Mammary microvascular endothelial cell (primary cell): ENCODE measurements around the gene FUT2. TPM values are rescaled to one million over a fixed set of nuclear protein-coding genes. Genes with fewer than 3 reads are reported as not detected.

Experiments
- total RNA-seq: library from RNA; depleted of rRNA; stranded (reverse); fragments of >200 nt; gene quantifications from 2 replicates; pipeline ENCODE4 v1.2.3, GENCODE V29; 2015

Gene FUT2
- total RNA-seq, result not detected in 2 replicates

GRCh38 chr19:48695743-48696352 lies at the start of gene FUT2:
Gene FUT2, plus strand, starts transcription at chr19:48695971. Its CDS starts 6,986 bp downstream, at chr19:48702957.

GRCh38 chr19:48646001-48646721 lies 49.6 kb upstream of the FUT2 start, which contains the start of gene CA11:
Gene CA11, minus strand, starts transcription at chr19:48646187. Its CDS starts 555 bp downstream, at chr19:48645632.

GRCh38 chr19:48672994-48673393 lies 22.8 kb upstream of the FUT2 start, which contains the start of gene NTN5:
Gene NTN5, minus strand, starts transcription at chr19:48673017. Its CDS starts 2,031 bp downstream, at chr19:48670986.

GRCh38 chr19:48719263-48720171 lies 23.7 kb downstream of the FUT2 start, which contains the start of gene MAMSTR:
Gene MAMSTR, minus strand, starts transcription at chr19:48719725. Its CDS starts 694 bp downstream, at chr19:48719031.

GRCh38 chr19:48740164-48740972 lies 44.6 kb downstream of the FUT2 start, which contains the start of gene RASIP1:
Gene RASIP1, minus strand, starts transcription at chr19:48740610. Its CDS starts 328 bp downstream, at chr19:48740282.

GRCh38 chr19:48746738-48747575 lies 51.2 kb downstream of the FUT2 start, which contains the start of gene IZUMO1:
Gene IZUMO1, minus strand, starts transcription at chr19:48746909. Its CDS starts 1,050 bp downstream, at chr19:48745859.

GRCh38 chr19:48752496-48753365 lies 57.0 kb downstream of the FUT2 start, which contains the start of gene FUT1:
Gene FUT1, minus strand, starts transcription at chr19:48752641. Its CDS starts 1,360 bp downstream, at chr19:48751281.

GRCh38 chr19:48755084-48755641 lies 59.4 kb downstream of the FUT2 start, which contains the start of gene FGF21:
Gene FGF21, plus strand, starts transcription at chr19:48755524. Its CDS starts 713 bp downstream, at chr19:48756237.

Other genes starting within 250 kb of the FUT2 start
- 67.2 and 69.6 TPM in 2 replicates for gene GRWD1, start 250.0 kb upstream of the FUT2 start, total RNA-seq
- 0.20 and 0.39 TPM in 2 replicates for gene KCNJ14, start 240.4 kb upstream of the FUT2 start, total RNA-seq
- 35.5 and 41.4 TPM in 2 replicates for gene CYTH2, start 226.6 kb upstream of the FUT2 start, total RNA-seq
- gene LMTK3, start 184.1 kb upstream of the FUT2 start, total RNA-seq, result 0.05 TPM in 1 of 2 replicates, not detected in the other
- gene SULT2B1, start 143.8 kb upstream of the FUT2 start, total RNA-seq, result not detected in 2 replicates
- not detected in 2 replicates for gene SPACA4, start 89.2 kb upstream of the FUT2 start, total RNA-seq
- gene FAM83E, start 80.9 kb upstream of the FUT2 start, total RNA-seq, result 0.33 TPM in 1 of 2 replicates, not detected in the other
- 2,122 and 2,588 TPM in 2 replicates for gene RPL18, start 76.8 kb upstream of the FUT2 start, total RNA-seq
- gene SPHK2, start 76.5 kb upstream of the FUT2 start, total RNA-seq, result 12.4 and 14.3 TPM in 2 replicates
- gene DBP, start 58.6 kb upstream of the FUT2 start, total RNA-seq, result 0.13 and 1.8 TPM in 2 replicates
- 0.07 and 0.54 TPM in 2 replicates for gene CA11, start 49.8 kb upstream of the FUT2 start, total RNA-seq
- gene NTN5, start 23.0 kb upstream of the FUT2 start, total RNA-seq, result 0.07 TPM in 1 of 2 replicates, not detected in the other
- 0.67 and 1.6 TPM in 2 replicates for gene MAMSTR, start 23.8 kb downstream of the FUT2 start, total RNA-seq
- gene RASIP1, start 44.6 kb downstream of the FUT2 start, total RNA-seq, result 196 and 205 TPM in 2 replicates
- gene IZUMO1, start 50.9 kb downstream of the FUT2 start, total RNA-seq, result 0.47 TPM in 1 of 2 replicates, not detected in the other
- 5.3 and 6.6 TPM in 2 replicates for gene FUT1, start 56.7 kb downstream of the FUT2 start, total RNA-seq
- gene FGF21, start 59.6 kb downstream of the FUT2 start, total RNA-seq, result not detected in 2 replicates
- 69.9 and 77.6 TPM in 2 replicates for gene BCAT2, start 115.1 kb downstream of the FUT2 start, total RNA-seq
- 12.5 and 13.3 TPM in 2 replicates for gene HSD17B14, start 140.5 kb downstream of the FUT2 start, total RNA-seq
- 0.93 and 0.98 TPM in 2 replicates for gene PLEKHA4, start 172.6 kb downstream of the FUT2 start, total RNA-seq
- gene PPP1R15A, start 176.4 kb downstream of the FUT2 start, total RNA-seq, result 77.9 and 85.9 TPM in 2 replicates
- not detected in 2 replicates for gene TULP2, start 202.8 kb downstream of the FUT2 start, total RNA-seq
- 222 and 225 TPM in 2 replicates for gene NUCB1, start 204.3 kb downstream of the FUT2 start, total RNA-seq
- gene DHDH, start 237.7 kb downstream of the FUT2 start, total RNA-seq, result not detected in 2 replicates